HG03103 (cell line): ENCODE results near the gene WFDC5.

Experiments
- ATAC-seq: cut with Tn5 transposase; IDR thresholded peaks from one replicate; pipeline ENCODE4 v1.9.1; 2021; ENCODE audit warnings: low read depth; ENCODE audit not compliant: unreplicated experiment

Gene WFDC5

DNA sequence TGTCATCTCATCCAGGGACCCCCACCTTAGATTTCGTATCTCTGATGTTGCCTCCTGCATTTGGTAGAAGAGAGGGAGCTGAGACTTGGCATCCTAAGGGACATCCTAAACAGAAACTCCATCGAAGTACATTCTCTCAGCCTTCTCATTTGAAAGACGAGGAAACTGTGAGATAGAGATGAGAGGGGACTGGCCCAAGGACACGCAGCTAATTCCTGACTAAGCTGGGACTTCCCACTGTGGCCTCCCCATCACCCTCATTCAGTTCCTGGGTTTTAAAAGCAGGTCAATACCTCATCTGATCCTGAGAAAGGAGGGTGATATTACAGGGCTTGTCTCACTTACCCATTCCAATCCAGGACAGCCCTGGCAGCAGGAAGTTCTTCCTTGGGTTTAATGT, 855 bp upstream of the WFDC5 start:
- ATAC-seq = no peak

- no peak for ATAC-seq
Observed at GRCh38 chr20:45115386-45115774, 406 bp upstream of the WFDC5 start.

DNA sequence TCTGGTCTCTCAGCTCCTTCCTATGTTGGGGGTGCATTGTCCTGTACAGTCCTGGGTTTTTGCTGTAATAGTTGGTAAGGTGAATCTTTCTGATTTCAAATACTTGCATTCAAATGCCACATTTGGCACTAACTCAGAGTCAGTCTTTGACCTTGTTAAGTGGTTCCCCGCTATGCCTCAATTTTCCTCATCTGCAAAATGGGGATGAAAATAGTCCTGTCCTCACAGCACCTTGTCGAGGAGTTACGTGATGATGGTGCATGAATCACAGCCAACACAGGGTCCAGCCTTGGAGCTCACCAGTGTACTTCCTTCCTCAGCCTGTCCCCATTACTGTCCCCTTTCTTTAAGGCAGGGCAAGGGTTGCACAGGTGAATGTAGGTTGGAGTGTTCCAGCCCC, 1.1 kb downstream of the WFDC5 start:
- ATAC-seq = no peak

- no peak for ATAC-seq
Observed at GRCh38 chr20:45112754-45113153, 2.2 kb downstream of the WFDC5 start.

GRCh38 chr20:45111799-45112471, 3.0 kb downstream of the WFDC5 start:
- ATAC-seq = no peak

DNA sequence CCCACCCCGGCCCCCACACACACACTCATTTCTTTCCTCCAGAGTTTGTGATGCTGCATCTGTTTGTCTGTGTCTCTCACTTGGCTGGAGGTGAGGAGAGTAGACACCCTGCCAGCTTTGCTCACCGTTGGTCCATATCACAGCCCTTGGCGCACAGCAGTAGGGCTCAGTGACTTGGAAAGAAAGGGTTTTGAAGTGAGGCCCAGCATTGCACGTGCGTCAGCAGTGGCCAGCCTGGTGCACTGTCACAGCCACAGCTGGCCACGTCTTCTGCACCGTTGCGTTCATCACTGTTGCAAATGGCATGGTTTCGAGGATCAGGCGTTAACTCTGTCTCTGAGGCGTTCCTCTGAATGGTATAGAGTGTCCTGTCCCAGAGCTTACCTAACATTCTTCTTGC, 3.7 kb downstream of the WFDC5 start:
- ATAC-seq = no peak

DNA sequence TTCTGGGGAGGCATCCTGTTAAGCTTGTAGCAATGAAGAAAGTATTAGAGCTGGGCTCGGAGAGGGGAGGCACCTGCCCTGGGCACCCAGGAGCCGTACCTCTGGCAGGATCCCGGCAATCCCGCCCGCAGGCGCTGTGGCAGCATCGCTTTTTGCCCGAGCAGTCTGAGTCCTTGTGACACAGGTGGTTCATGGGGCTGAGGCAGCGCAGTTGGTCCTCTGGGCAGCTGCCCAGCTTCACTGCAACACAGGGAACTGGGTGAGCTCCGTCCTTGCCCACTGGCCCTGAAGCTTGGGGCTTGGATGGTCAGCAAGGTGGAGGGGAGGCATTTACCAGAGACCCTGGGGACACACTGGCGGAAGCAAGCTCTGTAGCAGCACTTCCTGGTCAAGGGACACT, 4.7 kb downstream of the WFDC5 start:
- ATAC-seq = no peak

- no peak for ATAC-seq
Observed at GRCh38 chr20:45109634-45110033, 5.3 kb downstream of the WFDC5 start.

DNA sequence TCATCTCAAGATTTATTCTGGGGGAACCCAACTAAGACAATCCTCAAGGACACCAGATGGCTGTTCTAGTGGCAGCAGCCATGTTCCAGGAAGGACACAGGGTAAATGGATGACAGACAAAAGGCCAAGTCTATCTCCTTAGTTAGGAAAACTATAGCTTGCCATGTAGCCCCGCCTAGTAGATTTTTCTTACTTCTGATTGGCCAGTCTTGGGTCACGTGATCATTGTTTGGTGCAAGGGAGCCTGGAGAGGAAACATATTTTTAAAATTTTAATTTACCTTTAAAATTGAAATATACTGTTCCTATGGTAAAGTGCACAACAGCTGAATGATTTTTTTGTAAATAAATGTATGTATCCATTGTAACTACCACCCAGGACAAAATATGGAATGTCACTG, 9.7 kb downstream of the WFDC5 start:
- no peak for ATAC-seq

GRCh38 chr20:45104786-45105185, 10.2 kb downstream of the WFDC5 start:
- ATAC-seq = no peak

DNA sequence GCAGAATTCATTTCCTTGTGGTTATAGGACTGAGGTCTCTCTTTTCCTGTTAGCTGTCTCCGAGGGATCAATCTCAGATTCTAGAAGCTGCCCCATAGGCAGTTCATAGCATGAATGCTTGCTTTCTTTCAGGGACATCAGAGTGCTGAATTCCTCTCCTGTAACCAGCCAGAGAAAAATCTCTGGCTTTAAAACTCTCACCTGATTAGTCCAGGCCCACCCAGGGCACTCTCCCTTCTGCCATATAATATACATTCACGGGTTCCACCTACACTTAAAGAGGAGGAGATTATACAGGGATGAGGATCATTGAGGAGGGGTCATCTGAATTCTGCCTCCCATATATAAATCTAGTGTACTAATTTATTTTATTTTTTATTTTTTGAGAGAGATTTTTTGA, 11.9 kb downstream of the WFDC5 start:
- ATAC-seq = no peak

GRCh38 chr20:45101333-45101850, 13.6 kb downstream of the WFDC5 start:
- no peak for ATAC-seq

DNA sequence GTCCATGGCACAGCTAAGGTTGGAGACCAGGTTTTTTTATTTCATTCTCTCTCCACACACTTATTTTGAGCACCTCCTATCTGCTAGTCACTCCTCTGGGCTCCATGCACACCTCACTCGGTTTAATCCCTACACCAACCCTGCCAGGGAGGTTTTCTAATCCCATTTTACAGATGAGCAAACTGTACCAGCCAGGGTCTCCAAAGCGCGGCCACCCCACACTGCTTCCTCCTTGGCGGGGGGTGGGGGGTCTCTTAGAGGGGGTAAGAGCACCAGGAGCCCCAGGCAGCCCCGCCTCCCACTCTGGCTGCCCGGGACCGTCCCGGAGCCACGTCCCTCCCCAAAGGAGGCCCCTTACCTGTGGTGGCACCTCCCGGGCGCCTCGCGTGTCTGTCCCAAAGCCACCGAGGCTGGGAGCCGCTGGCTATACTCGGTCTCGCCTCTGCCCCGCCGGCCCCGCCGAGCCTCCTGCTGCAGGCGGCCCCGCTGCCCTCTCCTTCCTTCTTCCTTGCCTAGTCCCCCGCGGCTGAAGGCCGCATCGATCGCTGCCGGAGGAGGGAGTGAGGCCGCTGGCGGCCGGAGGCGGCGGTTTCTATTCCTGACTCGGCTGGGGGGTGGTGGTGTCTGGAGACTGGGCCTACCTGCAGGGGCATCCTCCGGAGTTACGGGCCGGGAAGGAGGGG, 14.3 kb downstream of the WFDC5 start, which contains the start of gene KCNS1:
Gene KCNS1, minus strand, starts transcription at position 565 of the 683 bp plus-strand sequence. CDS start 1,891 bp downstream, outside the sequence.
- no peak for ATAC-seq

- ATAC-seq = no peak
Observed at GRCh38 chr20:45098103-45098773, 16.7 kb downstream of the WFDC5 start.

GRCh38 chr20:45097485-45098102, 17.4 kb downstream of the WFDC5 start:
- no peak for ATAC-seq

- ATAC-seq = no peak
Observed at GRCh38 chr20:45096781-45097180, 18.2 kb downstream of the WFDC5 start.

- no peak for ATAC-seq
Observed at GRCh38 chr20:45095805-45096238, 19.2 kb downstream of the WFDC5 start.

DNA sequence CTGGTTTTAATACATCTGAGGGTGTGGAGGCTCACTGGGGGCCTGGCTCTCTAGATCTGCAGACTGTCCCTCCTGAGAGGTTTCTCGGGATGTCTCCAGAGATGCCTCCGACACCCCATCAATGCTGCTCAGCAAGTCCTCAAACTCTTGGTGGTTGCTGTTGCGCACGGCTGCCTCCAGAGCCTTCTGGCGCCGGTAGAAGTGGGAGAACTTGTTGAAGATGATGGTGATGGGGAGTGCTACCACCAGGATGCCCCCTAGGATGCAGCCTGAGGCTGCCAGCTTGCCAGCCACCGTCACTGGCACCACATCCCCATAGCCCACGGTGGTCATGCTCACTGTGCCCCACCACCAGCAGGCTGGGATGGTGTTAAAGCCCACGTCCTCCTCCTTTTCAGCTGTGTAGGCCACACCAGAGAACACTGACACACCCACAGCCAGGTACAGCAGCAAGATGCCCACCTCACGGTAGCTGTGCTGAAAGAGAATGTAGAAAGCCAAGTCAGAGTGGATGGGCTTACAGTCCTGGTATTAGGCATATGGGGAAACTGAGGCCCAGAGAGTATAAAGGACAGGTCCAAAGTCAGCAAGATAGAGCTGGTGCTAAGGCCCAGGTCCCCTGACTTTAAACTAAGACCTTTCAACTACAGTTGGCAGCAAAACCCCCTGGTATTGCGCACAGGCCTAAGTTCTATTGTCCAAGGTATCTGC, 20.0 kb downstream of the WFDC5 start:
- no peak for ATAC-seq

GRCh38 chr20:45094201-45094600, 20.8 kb downstream of the WFDC5 start:
- ATAC-seq = no peak

DNA sequence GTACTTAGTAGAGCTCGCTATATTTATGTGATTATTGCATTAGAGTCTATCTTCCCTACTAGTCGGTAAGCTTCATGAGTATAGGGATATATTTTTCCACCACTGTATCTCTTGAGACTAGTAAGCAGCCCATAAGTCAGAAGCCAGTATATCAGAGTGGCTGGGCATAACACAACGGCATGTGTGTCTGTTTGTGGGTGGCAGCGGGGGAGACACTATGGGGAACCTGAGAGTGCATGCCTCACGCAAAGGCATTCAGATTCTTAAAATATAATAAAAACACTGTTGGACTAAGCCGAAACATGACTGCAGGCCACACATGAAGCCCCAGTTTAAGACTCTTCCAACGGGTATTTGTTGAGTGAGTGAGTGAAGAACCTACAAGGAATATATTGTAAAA, 22.1 kb downstream of the WFDC5 start:
- ATAC-seq = no peak
